HTR-8/SVneo (cell line): ENCODE data around the gene RAG1.

Source experiments
- DNase-seq: peaks from one replicate; pipeline ENCODE4 v3.0.0; 2011; ENCODE audit warnings: low spot score, mixed read lengths; ENCODE audit not compliant: insufficient read length
- FAIRE-seq: peaks from 2 replicates; lab custom pipeline; 2011; peaks lifted over from hg19 to GRCh38; lab: Jason Lieb, UNC

Gene RAG1

DNA sequence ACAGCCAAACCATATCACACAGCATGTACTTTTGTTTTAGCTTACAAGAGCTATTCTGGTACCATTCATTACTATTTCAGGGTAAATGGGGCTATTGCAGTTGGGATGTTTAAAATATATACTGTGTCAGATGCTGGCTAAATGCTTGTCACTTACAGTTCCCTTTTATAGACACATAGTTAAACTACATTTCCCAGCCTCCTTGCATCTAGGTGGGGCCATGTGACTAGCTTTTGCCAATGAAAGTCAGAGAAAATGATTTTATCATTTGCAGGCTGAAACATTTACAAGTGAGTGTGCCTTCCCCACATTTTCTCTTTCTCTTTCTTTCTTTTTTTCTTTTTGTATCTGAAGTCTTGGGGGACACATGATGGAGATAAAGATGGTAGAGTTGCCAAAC lies 18.7 kb downstream of the RAG1 start:
- FAIRE-seq (no peak), DNase-seq (no peak)

DNA sequence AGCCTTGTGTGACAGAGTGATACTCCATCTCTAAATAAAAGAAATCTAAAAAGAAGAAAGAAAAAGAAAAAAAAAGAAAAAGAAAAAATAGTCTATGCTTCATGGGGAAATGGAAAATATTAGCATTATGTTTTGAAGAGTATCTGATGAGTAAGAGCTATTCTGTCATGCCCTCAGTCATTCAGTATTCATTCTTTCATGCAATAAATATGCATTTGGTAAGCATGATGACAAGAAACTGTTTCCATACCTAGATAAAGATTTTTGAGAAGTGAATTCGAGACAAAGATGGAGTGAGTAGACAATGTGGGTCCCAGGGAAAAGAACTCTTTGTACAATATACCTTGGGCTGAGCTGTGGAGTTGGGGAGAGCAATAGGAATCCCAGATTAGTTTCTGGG lies 20.3 kb downstream of the RAG1 start:
- FAIRE-seq = no peak

DNA sequence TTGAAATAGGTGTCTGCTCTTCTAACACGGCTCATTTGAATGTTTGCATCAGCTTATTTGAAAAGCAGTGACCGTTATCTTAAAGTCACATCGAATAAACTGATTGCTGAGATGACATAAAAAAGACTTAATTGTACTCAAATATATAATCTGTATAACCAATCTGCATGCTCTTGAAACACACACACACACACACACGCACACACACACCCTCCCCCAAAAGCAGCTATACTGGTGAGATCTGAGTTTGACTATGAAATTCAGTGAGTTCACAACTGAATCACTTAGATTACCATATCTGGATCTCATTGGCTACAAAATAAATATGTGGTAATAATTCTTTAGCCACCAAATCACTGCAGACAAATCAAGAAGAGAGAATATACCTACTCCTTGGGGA lies 22.7 kb downstream of the RAG1 start:
- no peak for FAIRE-seq
- DNase-seq = no peak

More for the DNA sequence above, 20.3 kb downstream of the RAG1 start:
- DNase-seq = no peak

DNA sequence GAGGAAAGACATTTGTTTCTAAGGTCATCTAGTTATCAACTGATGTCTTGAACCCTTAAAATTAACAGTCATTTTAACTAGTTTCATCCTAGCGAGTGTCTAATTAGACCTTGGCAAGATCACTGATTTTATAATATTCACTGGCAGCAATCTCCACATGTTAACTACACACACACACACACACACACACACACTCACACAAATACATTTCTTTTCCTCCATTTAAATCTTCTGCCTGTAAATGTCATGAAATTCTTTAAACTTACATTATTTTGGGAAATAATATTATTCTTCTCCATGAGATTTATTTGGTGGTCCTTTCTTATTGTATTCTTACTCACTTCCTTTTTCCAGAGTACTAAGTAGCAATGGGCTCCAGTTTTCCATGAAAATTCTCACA lies 23.6 kb downstream of the RAG1 start:
- no peak for FAIRE-seq
- no peak for DNase-seq

DNA sequence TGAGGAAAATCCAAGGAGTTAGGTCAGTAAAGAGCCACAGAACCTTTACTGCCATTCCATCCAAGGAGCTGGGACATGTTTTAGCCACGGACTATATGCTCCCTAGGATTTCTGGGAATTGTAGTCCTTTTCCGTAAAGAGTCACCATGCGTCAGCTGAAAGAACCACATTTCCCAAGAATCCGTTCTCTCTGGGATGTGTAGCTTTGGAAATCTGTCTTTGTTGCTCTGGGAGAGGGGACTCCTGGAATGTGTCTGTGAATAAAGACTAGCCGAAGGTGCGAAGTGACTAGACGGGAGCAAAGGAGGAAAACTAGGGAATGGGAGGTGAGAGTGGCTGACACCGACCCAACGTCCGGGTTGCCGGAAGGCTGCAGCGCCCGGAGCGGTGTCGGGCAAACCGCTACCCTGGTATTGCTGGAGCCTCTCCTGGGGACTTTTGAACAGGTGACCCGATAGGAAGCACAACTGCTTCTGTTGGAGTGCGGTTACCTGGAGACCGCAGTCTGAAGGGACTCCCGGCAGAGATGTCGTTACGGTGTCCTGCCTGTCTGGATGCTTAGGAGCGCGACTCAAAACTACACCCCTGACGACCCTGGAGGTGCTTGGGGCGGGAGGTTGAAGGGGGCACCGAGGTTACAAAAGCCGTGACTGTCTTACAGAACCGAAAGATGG lies 26.6 kb downstream of the RAG1 start, which contains the start of gene IFTAP:
IFTAP (plus strand) TSS at position 187 of the 674 bp plus-strand sequence. CDS start 15,602 bp downstream, outside the sequence.
- peak; percentile 85 for DNase-seq
- FAIRE-seq = peak; percentile 94

DNA sequence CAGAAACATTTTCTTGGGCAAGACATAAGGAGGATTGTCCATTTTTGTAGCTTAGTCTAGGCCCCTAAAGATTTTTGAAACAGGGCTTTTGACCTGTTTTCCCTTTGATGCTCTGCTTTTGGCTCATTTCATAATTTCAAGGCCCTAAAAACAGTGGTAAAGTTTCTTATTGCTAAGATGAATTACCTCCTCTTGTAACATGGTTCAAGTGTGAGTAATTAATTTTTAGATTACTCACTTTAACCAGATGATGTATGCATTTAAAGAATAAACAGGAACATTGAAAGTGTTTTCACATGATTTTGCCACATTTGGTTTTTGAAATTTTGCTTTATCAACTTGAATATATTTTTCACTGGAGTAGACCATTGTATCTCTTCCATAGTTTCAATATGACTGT lies 29.1 kb downstream of the RAG1 start:
- DNase-seq = no peak
- FAIRE-seq = no peak

DNA sequence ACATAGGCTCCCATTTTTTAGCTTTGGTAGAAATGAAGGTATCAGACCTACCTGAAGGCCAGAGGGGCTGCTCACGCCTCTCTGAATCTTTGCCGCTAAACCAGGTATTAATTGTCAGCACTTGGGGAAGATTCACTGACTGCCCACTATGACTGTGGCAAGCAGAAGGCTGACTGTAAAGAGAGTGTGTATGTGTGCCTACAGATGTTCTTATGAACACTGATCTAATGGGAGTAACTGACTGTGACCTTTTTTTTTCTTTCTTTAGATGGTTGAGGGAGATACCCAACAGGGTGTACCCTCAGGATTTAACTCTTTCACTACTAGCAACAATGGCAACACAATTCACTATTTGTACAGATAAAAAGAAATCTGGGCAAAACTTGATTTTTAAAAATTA lies 30.2 kb downstream of the RAG1 start, which contains the start of gene RAG2:
RAG2 (minus strand) TSS at position 186 of the 400 bp plus-strand sequence. CDS start 4,068 bp downstream, outside the sequence.
- no peak for FAIRE-seq
- DNase-seq = no peak

DNA sequence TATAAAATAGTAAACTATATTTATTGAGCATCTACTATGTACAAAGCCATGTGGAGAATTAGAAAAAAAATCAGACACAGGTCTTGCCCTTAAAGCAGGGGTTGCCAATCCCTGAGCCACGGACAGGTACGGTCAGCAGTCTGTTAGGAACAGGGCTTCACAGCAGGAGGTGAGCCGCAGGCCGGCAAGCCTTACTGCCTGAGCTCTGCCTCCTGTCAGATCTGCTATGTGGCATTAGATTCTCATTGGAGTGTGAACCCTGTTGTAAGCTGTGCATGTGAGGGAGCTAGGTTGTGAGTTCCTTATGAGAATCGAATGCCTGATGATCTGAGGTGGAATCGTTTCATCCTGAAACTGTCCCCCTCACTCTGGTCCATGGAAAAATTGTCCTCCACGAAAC lies 32.4 kb downstream of the RAG1 start:
- FAIRE-seq (no peak), DNase-seq (no peak)

DNA sequence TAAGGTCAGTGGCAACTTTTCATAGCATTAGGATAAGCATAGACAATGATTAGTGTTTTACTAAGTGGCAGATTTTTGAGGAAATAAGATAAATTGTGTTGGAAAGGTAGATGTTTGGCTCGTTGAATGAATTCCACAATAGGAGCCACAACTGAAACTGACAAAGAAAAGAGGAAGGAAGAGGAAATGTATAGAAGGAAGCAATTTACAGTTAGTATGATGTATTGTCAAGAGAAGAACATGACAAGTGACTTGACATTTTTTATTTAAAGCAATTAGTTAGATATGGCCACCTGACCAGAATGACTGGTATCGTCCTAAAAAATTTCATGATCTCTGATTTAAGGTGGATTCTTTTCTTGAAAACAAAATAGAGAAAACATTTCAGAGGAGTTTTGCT lies 33.3 kb downstream of the RAG1 start:
- FAIRE-seq (no peak), DNase-seq (no peak)

DNA sequence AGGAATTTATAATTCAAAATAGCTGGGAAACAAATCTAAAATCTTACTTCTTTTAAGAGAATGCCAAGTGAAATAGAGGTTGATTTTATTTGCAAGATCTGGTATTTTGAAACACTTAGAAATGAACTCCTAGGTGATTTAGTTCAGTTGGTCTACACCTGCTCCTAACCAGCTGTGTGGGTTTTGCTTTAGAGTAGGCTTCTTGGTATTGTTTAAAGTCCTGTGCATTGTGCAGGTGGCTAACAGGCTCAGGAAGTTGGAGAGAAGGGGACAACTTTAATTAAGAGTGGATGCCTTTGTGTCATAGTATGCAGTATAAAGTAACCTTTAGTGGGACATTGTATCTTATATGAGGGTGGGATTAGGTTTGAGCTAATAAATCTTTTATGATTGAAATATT lies 34.3 kb downstream of the RAG1 start:
- FAIRE-seq = no peak
- DNase-seq = no peak

DNA sequence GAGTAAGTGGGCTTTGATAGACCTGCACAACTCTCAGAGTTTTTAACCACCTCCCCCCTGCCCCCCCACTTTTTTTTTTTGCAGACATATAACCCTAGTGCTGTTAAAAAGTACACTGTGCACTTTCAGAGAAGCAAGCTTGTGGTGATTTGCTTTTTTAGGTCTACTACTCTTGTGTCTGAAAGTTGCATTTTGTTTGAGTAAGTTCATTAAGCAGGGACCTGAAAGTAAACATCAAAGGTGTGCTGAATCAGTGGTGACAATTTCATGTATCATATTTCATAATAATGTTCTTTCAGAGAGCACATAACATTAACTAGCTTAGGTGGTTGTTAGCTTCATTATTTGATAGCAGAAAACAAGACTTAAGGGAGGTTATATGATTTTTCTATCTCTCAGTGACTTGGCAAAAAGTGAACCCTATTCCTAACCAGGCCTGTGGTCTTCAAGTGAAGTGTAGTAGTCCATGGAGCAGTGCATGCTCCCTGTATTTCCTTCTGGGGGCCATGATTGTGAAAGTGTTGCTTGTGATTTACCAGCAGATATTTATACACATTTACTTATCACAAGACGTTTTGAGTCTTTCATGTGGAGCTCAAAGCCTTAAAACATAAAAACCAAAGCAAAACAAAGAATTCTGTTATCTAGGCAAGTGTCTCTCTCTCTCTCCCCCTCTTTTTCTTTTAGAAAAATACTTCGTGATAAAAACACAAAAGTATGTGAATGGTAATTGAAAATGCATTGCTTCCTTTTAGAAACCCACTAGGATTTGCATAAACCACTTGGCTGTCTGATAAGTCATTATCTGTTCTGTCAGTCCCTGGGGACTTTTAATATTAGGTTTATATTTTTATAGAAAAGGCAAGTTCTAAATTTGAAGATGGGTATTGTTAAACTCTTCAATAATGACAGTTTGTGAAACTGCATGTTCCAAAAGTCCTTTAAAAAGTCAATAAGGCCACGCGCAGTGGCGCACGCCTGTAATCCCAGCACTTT lies 37.7 kb downstream of the RAG1 start:
- FAIRE-seq = no peak
- no peak for DNase-seq

DNA sequence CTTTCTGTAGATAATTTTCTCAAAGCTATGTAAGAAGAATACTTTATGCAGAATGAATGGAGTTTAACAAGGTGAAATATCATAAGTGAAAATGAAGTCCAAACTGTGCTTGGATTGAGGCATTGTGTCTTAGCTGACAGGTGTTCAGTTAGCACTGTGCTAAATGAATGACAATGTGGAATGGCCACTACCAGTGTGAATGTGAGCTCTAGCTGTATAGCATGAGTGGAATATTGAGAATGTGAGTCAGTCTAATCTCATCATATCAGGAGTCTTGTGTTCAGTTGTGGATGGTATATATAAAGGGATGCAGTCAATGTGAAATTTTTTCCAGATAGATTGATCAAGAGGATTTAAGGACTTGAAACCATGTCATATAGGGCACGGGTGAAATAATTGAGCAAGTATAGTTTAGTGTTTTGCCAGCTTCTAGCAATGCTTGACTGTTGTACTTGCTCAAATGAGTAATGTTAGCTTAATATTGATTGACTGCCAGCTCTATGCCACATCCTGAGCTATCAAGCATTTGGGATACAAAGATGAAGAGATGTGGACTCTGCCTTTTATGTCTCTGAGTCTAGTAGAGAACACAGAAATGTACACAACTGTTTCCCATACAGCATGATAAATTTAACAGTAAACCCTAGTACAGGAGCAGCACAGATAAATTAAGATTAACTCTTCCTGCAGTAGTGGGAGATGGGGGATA lies 40.8 kb downstream of the RAG1 start:
- DNase-seq = no peak
- FAIRE-seq = no peak

DNA sequence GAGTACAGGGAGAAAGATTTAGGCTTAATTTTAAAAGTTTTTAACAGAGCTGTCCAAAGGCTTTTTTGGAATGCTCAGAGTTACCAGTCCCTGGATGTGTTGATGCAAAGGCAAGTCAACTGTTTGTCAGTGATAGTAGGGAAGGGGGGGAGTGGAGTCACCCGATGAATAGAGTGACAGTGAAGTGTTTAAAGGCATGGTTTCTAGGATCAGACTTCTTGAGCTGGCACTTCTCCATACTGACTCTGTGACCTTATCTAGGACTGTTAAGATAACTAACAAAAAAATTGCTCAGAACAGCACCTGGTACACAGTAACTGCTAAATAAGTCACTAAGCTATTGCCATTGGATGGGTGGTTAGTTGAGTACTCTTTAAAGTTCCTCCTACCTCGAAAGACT lies 41.6 kb downstream of the RAG1 start:
- DNase-seq (no peak), FAIRE-seq (no peak)

DNA sequence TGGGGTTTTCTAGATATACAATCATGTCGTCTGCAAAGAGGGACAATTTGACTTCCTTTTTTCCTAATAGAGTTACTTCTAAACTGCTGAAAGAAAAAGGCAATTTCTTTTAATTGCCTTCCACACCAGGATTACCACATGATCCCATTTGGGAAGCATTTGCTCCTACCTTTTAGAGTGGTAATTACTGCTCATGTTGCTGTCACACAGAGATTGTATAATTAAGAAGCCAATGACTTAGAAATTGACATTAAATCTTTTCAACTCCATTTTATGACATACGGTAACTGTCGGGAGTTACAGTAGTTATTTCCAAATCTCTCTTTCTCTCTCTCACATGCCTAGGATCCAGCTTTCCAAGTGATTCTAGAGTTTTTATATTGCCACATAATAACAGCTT lies 48.0 kb downstream of the RAG1 start:
- DNase-seq (no peak), FAIRE-seq (no peak)

DNA sequence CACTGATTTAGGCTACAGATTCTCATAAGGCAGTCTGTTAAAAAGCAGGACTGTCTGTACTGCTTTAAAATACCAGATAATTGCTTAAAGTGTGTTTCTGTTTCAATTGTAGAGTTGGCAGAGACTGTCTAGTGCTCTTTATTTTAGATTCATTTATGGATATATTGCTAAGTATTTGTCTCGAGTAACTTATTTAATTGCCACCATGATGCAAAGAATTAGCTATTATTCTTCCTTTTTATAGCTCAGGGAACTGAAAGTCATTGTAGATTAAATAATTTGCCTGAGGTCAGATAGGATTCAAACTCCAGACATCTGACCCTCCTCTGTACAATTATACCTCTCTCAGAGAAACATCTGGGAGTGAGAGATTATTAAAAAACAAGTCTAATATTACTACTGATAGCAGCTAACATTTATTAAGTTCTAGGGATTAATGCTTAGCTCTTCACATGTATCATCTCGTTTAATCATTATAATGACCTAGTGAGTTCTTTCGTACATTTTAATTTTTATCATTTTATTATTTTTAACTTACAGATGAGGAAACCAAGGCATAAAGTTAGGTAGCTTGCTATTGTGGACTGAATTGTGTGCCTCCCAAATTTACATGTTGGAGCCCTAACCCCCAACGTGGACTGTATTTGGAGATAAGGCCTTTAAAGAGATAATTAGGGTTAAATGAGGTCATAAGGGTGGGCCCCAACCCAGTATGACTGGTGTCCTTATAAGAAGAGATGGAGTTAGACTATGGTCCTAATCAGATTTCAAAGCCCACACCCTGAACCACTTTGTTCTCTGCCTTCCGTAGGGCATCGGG lies 49.9 kb downstream of the RAG1 start:
- DNase-seq = no peak
- FAIRE-seq = no peak

DNA sequence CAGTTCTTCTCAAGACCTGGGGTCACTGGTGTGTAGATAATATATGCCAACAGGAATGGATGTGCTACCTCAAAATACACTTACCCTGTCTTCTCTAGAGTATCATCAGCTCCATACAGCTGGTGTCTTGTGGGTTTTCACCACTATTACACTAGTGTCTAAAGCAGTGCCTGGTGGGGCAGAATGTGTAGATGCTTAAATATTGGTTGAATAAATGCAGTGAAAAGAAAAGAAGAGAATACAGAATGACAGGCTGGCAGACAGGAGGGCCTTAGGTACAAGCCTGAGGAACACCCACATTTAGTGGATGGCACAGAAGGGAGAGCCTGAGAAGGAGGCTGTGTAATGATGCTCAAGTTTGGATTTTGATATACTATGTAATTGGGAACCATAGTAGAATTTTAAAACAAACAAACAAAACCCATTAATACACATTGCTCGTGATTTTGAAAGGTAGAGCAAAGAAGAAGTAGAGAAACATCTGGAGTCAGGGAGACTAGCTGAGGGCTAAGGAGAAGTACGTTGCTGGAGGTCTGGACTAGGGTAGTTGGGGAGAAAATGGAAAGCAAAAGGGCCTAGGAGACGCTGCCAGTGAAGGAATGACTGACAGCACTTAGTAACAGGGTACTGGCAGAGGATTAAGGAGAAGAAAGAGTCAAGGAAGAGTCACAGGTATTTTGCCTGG lies 50.7 kb downstream of the RAG1 start:
- DNase-seq = no peak
- FAIRE-seq = no peak

DNA sequence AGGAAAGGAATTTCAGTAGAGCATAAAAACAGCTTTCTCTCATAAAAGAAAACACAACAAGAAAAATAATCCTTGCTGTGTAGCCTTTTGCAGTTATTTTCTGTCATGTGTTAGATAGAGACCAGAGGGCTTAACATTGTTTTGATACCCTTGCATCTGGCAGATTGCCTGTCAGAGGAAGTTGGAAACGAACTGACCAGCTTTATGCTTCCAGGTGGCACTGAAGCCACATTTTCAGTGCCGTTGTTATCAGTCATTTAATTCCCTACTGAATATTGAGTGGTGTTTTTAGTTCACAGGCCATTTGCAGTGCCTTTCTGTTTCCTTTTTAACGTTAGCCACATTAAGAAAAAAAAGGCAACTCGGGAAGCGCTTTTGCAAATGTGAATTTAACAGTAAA lies 51.7 kb downstream of the RAG1 start:
- DNase-seq = no peak
- no peak for FAIRE-seq

DNA sequence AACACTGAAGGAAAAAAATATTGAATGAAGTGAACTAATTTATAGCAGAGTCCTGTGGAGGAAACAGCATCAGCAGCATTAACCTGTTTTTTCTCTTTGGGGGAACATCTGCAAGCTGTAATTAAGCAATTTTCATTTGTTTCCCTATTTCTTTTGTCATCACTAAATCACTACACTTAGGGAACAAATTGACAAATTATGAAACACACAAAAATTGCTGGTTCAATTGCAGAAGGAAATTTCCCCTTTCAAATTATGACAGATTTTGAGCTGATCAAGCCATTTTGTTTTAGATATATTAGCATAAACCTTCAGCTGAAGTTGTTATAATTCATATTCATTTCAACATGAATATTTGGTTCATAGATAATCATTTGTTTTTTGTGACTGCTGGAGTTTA lies 52.4 kb downstream of the RAG1 start:
- DNase-seq = no peak
- FAIRE-seq = no peak

DNA sequence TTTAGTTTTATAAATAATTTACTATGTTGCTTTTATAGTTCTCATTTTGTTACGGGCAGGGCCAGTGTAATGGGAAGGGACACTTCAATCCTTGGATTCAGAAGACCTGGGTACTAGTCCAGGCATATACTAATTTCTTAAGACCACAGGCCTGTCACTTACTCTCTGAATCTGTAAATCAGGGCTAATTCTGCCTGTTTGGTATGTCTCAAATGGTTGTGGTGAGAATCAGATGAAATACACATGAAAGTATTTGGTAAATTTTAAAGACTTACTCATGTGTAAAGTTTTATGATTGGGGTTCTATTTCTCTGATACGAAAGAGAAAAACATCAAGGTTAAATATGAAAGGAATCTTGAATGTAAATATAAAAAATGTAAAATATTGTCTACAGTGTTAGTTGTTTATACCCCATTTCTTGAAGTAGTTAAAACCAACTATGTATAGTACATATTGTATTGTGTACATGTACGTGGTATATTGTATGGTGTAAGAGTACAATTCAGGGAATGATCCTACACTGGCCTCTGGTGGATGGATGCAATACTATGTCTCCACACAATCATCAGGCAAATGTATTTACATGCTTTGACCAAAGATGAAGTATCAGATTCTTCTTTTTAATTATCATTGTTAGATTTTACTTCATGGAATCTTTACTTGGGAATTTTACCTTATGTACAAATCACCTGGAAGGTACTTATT lies 54.8 kb downstream of the RAG1 start:
- DNase-seq (peak; percentile 1), FAIRE-seq (peak; percentile 40)
